Tibial nerve (tissue), 4 donors: ENCODE data around the gene PLA2G6. TPM values are rescaled to one million over a fixed set of nuclear protein-coding genes. Genes with fewer than 3 reads are reported as not detected.
"Not testable (repeated sequence)": the region's sequence is repeated elsewhere in the genome, so short reads cannot be mapped to it uniquely, and the experiment has no call there.

Source experiments
- DNase-seq, 2 donors: peaks; one replicate each; pipeline ENCODE4 v3.0.0-alpha.2; 2019; ENCODE audit warnings: low spot score in 2 of 2
- H3K27ac ChIP-seq, 4 donors: fragments of 200-600 bp; sonication (generic) in 3 of 4; one replicate each; pipeline ENCODE4 v1.5.1; 2017 to 2019; ENCODE audit warnings: mild to moderate bottlenecking in 1 of 4
- H3K27me3 ChIP-seq, 2 donors: fragments of 200-600 bp; sonication (generic) in 1 of 2; one replicate each; pipeline versions ENCODE4 v1.5.1 to v1.6.0; 2017 to 2019
- H3K36me3 ChIP-seq, 3 donors: fragments of 200-600 bp; sonication (generic); one replicate each; pipeline ENCODE4 v1.5.1; 2018 to 2019
- H3K4me1 ChIP-seq, 4 donors: fragments of 200-600 bp; sonication (generic) in 3 of 4; one replicate each; pipeline ENCODE4 v1.5.1; 2017 to 2019
- H3K4me3 ChIP-seq, 4 donors: fragments of 200-600 bp; sonication (generic) in 3 of 4; one replicate each; pipeline ENCODE4 v1.5.1; 2017 to 2019; ENCODE audit warnings: mild to moderate bottlenecking in 1 of 4, moderate library complexity in 1 of 4
- H3K9me3 ChIP-seq, 4 donors: fragments of 200-600 bp; sonication (generic) in 3 of 4; one replicate each; pipeline ENCODE4 v1.5.1; 2017 to 2019
- EP300 ChIP-seq, 2 donors: sonication (generic); formaldehyde crosslinking; IDR thresholded peaks; one replicate each; pipeline ENCODE4 v1.6.1; 2017; ENCODE audit warnings: antibody characterized with exemption in 2 of 2, mild to moderate bottlenecking in 1 of 2
- POLR2A ChIP-seq, 2 donors: fragments of 450-650 bp; IDR thresholded peaks; one replicate each; pipeline ENCODE4 v1.6.1; 2017; ENCODE audit warnings: antibody characterized with exemption in 2 of 2, mild to moderate bottlenecking in 2 of 2, moderate library complexity in 2 of 2
- WGBS, 2 donors: methylation state at CpG; one replicate each; pipeline ENCODE4 v1.1.5; 2018; 5-methylcytosine and 5-hydroxymethylcytosine counted together
- total RNA-seq, 4 donors: library from RNA; depleted of rRNA; stranded (reverse); fragments of >200 nt; gene quantifications; one replicate each; pipeline ENCODE4 v1.1.0, GENCODE V29; 2016
- TF ChIP-seq, protein P1 (sequence below), 5 experiments: fragments of 200-600 bp in 3 of 5; fragments of 450-650 bp in 2 of 5; sonication (generic) in 3 of 5; IDR thresholded peaks; one replicate each; pipeline ENCODE4 v1.5.1; 2016 to 2019; ENCODE audit warnings: antibody characterized with exemption in 5 of 5, mild to moderate bottlenecking in 3 of 5, moderate library complexity in 2 of 5

PLA2G6 gene
- total RNA-seq, 4 donors from 2014 or later, result 48.5 to 60.3 (median 55.1) TPM

DNA sequence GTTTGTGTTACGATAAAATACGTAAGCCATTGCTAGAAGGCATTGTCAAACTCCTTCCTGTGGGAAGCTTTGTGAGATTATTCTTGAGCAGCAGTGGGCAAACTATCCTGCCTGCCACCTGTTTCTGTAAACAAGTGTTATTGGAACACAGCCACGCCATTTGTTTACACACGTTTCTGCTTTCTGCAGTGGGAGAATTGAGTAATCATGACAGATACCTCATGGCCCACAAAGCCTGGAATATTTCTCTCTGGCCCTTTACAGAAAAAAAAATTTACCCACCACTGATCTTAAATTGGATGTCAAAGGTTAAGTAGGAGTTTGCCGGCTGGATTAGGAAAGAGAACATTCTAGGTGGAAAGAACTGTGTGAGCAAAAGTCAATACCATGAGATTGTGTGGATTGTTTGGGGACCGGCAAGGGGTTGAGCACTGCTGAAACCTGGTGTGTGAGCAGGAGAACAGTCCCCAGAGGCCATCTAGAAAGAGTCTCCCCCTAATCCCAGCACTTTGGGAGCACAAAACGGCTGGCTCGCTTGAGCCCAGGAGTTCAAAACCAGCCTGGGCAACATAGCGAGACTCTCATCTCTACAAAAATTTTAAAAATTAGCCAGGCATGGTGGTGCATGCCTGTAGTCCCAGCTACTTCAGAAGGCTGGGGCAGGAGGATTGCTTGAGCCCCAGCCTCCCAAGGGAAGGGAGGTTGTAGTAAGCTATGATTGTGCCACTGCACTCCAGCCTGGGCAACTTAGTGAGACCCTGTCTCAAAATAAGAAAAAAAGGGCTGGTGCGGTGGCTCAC is 6.0 kb upstream of the PLA2G6 start:
- Histone ChIP-seq H3K36me3 (no peaks in the 10 kb centered on the region), H3K27ac (peak overlapping the region in 1 of 4 donors; percentile 62)
- WGBS, 2 donors, result 69 to 72% methylated on average over 10 of the region's 10 CpGs

DNA sequence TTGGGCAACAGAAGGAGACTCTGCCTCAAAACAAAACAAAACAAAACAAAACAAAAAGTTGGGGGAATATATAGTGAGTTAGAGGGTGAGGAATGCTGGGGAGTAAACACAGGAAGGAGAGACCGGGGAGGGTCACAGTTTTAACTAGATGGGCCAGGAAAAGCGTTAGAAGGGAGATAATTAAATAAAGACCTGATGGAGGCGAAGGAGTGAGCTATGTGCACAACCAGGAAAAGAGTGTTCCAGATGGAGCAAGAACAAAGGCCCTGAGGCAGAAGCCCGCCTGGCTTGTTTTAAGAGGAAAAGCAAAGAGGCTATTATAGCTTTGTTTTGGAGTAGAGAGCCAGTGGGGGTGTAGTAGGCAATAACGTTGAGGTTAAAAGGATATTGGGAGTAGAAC is 4.8 kb upstream of the PLA2G6 start:
- peaks cover 0 to 12% (median under 1%) of the 10 kb centered on the region in 4 donors for H3K4me1 ChIP-seq
- TF ChIP-seq POLR2A (IDR thresholded peaks at IDR 0.05) (no peak), EP300 (IDR thresholded peaks at IDR 0.05) (no peak)
- TF ChIP-seq, protein P1, sequence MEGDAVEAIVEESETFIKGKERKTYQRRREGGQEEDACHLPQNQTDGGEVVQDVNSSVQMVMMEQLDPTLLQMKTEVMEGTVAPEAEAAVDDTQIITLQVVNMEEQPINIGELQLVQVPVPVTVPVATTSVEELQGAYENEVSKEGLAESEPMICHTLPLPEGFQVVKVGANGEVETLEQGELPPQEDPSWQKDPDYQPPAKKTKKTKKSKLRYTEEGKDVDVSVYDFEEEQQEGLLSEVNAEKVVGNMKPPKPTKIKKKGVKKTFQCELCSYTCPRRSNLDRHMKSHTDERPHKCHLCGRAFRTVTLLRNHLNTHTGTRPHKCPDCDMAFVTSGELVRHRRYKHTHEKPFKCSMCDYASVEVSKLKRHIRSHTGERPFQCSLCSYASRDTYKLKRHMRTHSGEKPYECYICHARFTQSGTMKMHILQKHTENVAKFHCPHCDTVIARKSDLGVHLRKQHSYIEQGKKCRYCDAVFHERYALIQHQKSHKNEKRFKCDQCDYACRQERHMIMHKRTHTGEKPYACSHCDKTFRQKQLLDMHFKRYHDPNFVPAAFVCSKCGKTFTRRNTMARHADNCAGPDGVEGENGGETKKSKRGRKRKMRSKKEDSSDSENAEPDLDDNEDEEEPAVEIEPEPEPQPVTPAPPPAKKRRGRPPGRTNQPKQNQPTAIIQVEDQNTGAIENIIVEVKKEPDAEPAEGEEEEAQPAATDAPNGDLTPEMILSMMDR (IDR thresholded peaks at IDR 0.05), result no peak
- DNase-seq, result no peak
- H3K36me3 ChIP-seq, result no peaks in the 10 kb centered on the region
- H3K27ac ChIP-seq, result peak overlapping the region in 1 of 4 donors; percentile 62
- H3K4me3 ChIP-seq, result no peak overlapping the region
- H3K9me3 ChIP-seq, result no peaks in the 10 kb centered on the region
- 47 to 48% methylated on average over 5 of the region's 5 CpGs for WGBS, 2 donors
- no peaks in the 10 kb centered on the region for H3K27me3 ChIP-seq

More for the DNA sequence above, 6.0 kb upstream of the PLA2G6 start:
- Histone ChIP-seq H3K9me3 (no peaks in the 10 kb centered on the region), H3K4me3 (no peak overlapping the region), H3K4me1 (peaks cover 0 to 7% (median 0%) of the 10 kb centered on the region in 4 donors), H3K27me3 (no peaks in the 10 kb centered on the region)
- DNase-seq, result no peak
- TF ChIP-seq POLR2A (IDR thresholded peaks at IDR 0.05), result no peak
- peak in 1 of 2 donors; percentile 53 for TF ChIP-seq EP300 (IDR thresholded peaks at IDR 0.05)
- TF ChIP-seq, protein P1 (IDR thresholded peaks at IDR 0.05), result no peak

- TF ChIP-seq POLR2A (IDR thresholded peaks at IDR 0.05), result no peak
- TF ChIP-seq, protein P1 (IDR thresholded peaks at IDR 0.05), result no peak
- WGBS, 2 donors, result 62 to 77% methylated on average over 7 of the region's 7 CpGs
- Histone ChIP-seq H3K27me3 (no peaks in the 10 kb centered on the region), H3K4me3 (no peak overlapping the region), H3K27ac (no peak overlapping the region), H3K4me1 (peaks cover 0 to 26% (median 5%) of the 10 kb centered on the region in 4 donors), H3K9me3 (no peaks in the 10 kb centered on the region), H3K36me3 (no peaks in the 10 kb centered on the region)
- DNase-seq, result no peak
Observed at GRCh38 chr22:38184788-38185187, 3.2 kb upstream of the PLA2G6 start.

- H3K27me3 ChIP-seq, result no peaks in the 10 kb centered on the region
- TF ChIP-seq POLR2A (IDR thresholded peaks at IDR 0.05), result no peak
- peak; percentile 10 to 46 for TF ChIP-seq EP300 (IDR thresholded peaks at IDR 0.05)
- H3K4me3 ChIP-seq, result peak overlapping the region; percentile 40 to 75 (median 66)
- no peaks in the 10 kb centered on the region for H3K9me3 ChIP-seq
- no peaks in the 10 kb centered on the region for H3K36me3 ChIP-seq
- H3K27ac ChIP-seq, result peak overlapping the region; percentile 87 to 99 (median 92)
- DNase-seq, result peak in 1 of 2 donors; percentile 52
- H3K4me1 ChIP-seq, result peaks cover 0 to 41% (median 15%) of the 10 kb centered on the region in 4 donors
- 15 to 16% methylated on average over 14 of the region's 14 CpGs for WGBS, 2 donors
Observed at GRCh38 chr22:38180841-38181452, 683 bp downstream of the PLA2G6 start.

GRCh38 chr22:38178605-38178937 is 3.1 kb downstream of the PLA2G6 start:
- DNase-seq, H3K27me3 ChIP-seq, H3K9me3 ChIP-seq, H3K36me3 ChIP-seq, H3K4me3 ChIP-seq: not testable (repeated sequence)
- H3K27ac ChIP-seq, result peak overlapping the region; percentile 45 to 99 (median 74)
- H3K4me1 ChIP-seq, result peaks cover 0 to 43% (median 15%) of the 10 kb centered on the region in 4 donors
- 98% methylated on average over 7 of the region's 7 CpGs for WGBS, 2 donors
